OCI-LY7 (cell line): Measurements from ENCODE around the gene PAX3.

Source experiments
- CTCF ChIP-seq: fragments of 200-600 bp; sonication (generic); conservative IDR thresholded peaks from 2 replicates; pipeline ENCODE4 v1.5.1; 2014; ENCODE audit warnings: mild to moderate bottlenecking, antibody characterized with exemption, low read length, moderate library complexity, mixed read lengths
- EZH2phosphoT487 ChIP-seq: fragments of 200-600 bp; sonication (generic); IDR thresholded peaks from 2 replicates; pipeline ENCODE4 v1.6.1; 2018; ENCODE audit warnings: low read depth, borderline replicate concordance, mild to moderate bottlenecking, mixed run types, antibody characterized with exemption, low read length, moderate library complexity, mixed read lengths

DNA sequence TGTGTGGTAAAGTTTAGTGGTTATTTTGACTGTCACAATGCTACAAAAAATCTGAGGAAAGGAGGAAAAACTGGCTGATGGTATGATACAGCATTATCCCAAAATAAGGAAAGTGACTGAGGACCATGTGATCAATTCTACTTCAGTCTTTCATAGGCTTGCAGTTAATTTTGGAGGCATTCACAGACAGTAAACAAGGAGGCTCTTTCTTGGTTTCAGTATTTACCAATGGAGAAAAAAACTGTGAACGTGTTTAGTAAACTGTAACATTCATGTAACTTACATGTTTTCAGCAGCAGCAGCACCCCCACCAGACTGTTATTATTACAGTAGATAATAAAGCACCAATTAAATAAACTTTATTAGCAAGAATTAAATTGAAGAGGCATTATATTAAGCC is 50.0 kb downstream of the PAX3 start:
- no peak for TF ChIP-seq CTCF
- no peak for TF ChIP-seq EZH2phosphoT487
